Measurements from ENCODE around the gene C11orf86. TPM values are rescaled to one million over a fixed set of nuclear protein-coding genes. Genes with fewer than 3 reads are reported as not detected.

The C11orf86 gene
- total RNA-seq, 1 experiment from 2014 or later: 0.25 TPM

DNA sequence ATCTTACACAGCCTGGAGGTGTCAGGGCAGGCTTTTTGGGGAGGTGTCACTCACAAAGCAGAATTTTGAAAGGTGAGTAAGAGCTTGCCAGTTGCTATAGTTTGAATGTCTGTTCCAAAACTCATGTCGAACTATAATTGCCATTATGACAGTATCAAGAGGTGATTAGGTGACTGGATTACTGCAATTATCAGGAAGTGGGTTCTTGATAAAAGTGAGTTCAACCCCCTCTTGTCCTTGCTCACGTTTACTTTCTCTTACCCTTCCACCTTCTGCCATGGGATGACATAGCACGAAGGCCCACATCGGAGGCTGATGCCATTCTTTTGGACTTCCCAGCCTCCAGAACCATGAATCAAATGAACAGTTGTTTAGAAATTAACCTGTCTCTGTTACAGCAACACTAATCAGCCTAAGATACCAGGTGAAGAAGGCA is 4.7 kb upstream of the C11orf86 start:
- H3K4me2 ChIP-seq (ENCODE audit: low read length): peak overlapping the region; percentile 58
- H3K4me3 ChIP-seq (replicated peaks in 1 of 2; ENCODE audit: low read depth in 1 of 2, low read length in 2 of 2): peak overlapping the region in 1 of 2 experiments; percentile 5; a peak in 2 of 4 replicates
- H3K27ac ChIP-seq (ENCODE audit: low read depth, low read length): peak overlapping the region; percentile 55
- POLR2A ChIA-PET: interaction anchor here (1.3 kb wide), 1 partner anchor 11 kb away, joined by 8 read pairs; no protein-coding TSS in a partner anchor
- H3K79me2 ChIP-seq (ENCODE audit: insufficient read depth, low read length): no peaks in the 10 kb centered on the region
- DNase-seq (ENCODE audit: low read depth, low spot score) (no peak), ATAC-seq (peak; percentile 15)
- no peaks in the 10 kb centered on the region for H3K36me3 ChIP-seq (ENCODE audit: control insufficient read depth in 1 of 2, insufficient read depth in 2 of 2, low read length in 2 of 2)
- H3K9ac ChIP-seq (ENCODE audit: low read length): peak overlapping the region; percentile 33
- peak overlapping the region; percentile 81 for H2AFZ ChIP-seq (ENCODE audit: low read depth, low read length, poor library complexity, severe bottlenecking)
- no peaks in the 10 kb centered on the region for H4K20me1 ChIP-seq (ENCODE audit: insufficient read depth)
- intact Hi-C loops (cut with micrococcal nuclease): loop anchor here (5.0 kb wide), 1 partner anchor 78 kb away; no protein-coding TSS in a partner anchor
- peaks cover 10 to 48% of the 10 kb centered on the region in 2 experiments for H3K4me1 ChIP-seq (ENCODE audit: control insufficient read depth in 1 of 2, insufficient read depth in 2 of 2, low read length in 2 of 2)
- no peaks in the 10 kb centered on the region for H3K27me3 ChIP-seq (ENCODE audit: insufficient read depth, low read length)
- no peaks in the 10 kb centered on the region for H3K9me3 ChIP-seq (ENCODE audit: control insufficient read depth in 1 of 2, insufficient read depth in 1 of 2, low read depth in 1 of 2, low read length in 2 of 2)
- BruUV-seq (replicated peaks): no TSS peak
- RAD21 ChIA-PET (ENCODE audit: low non-redundant PET in 1 of 2, low total read pairs in 2 of 2, uncharacterized antibody in 2 of 2, unreplicated experiment in 2 of 2): no interaction called here
- CTCF ChIA-PET: interaction anchor here (1.4 kb wide), 1 partner anchor 52 kb away, joined by 3 read pairs; no protein-coding TSS in a partner anchor
- no peaks in the 10 kb centered on the region for H3K9me2 ChIP-seq (ENCODE audit: insufficient read depth)
- peak; percentile 98; the same call in 1 of the 2 replicates for TF ChIP-seq CBX3 (IDR thresholded peaks at IDR 0.05; ENCODE audit: low read depth)
- no peak for TF ChIP-seq RAD21 (IDR thresholded peaks at IDR 0.05; ENCODE audit: low read depth)

DNA sequence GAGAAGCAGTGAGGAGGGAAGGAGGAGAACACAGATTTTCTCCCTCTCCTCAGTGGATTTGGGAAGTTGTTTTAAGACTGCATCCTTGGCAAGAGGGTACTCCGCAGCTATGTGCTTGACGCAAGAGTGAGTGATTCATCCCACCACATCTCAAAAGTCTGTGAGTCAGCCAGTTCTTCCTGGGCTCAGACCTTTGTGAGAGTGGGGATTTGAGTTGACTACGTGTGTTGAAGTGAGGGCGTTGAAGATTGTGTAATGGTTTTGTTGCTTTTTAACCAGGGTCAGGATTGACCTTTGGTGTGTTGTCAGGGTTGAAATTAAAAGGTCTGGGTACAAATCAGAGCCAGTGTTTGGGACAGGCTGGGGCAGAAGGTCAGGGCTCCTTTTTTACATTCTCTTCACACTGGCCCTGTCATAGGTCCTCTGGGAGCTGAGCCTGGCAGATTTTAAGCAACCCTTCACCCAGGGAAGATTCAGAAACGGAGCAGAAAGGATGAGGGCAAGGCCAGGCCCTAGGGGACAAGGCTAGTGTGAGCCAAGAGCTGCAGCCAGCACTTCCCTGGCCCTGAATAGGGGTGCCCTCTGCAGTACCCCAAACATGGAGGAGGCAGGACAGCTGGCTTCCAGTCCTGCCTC is 4.2 kb upstream of the C11orf86 start:
- Histone ChIP-seq H3K27me3 (ENCODE audit: insufficient read depth, low read length) (no peaks in the 10 kb centered on the region), H3K9me3 (ENCODE audit: control insufficient read depth in 1 of 2, insufficient read depth in 1 of 2, low read depth in 1 of 2, low read length in 2 of 2) (no peaks in the 10 kb centered on the region), H3K4me1 (ENCODE audit: control insufficient read depth in 1 of 2, insufficient read depth in 2 of 2, low read length in 2 of 2) (peaks cover 10 to 53% of the 10 kb centered on the region in 2 experiments), H3K9me2 (ENCODE audit: insufficient read depth) (no peaks in the 10 kb centered on the region), H3K4me3 (replicated peaks in 1 of 2; ENCODE audit: low read depth in 1 of 2, low read length in 2 of 2) (peak overlapping the region in 1 of 2 experiments; percentile 5; a peak in 2 of 4 replicates), H3K9ac (ENCODE audit: low read length) (peak overlapping the region; percentile 33), H4K20me1 (ENCODE audit: insufficient read depth) (no peaks in the 10 kb centered on the region), H3K36me3 (ENCODE audit: control insufficient read depth in 1 of 2, insufficient read depth in 2 of 2, low read length in 2 of 2) (no peaks in the 10 kb centered on the region), H3K79me2 (ENCODE audit: insufficient read depth, low read length) (no peaks in the 10 kb centered on the region), H3K4me2 (ENCODE audit: low read length) (peak overlapping the region; percentile 58), H3K27ac (ENCODE audit: low read depth, low read length) (peak overlapping the region; percentile 55), H2AFZ (ENCODE audit: low read depth, low read length, poor library complexity, severe bottlenecking) (peak overlapping the region; percentile 81)
- RAD21 ChIA-PET (ENCODE audit: low non-redundant PET in 1 of 2, low total read pairs in 2 of 2, uncharacterized antibody in 2 of 2, unreplicated experiment in 2 of 2): no interaction called here
- POLR2A ChIA-PET: interaction anchor here (0.8 to 1.3 kb wide), 2 partner anchors 12 to 21 kb away, joined by 4 to 8 read pairs; no protein-coding TSS in a partner anchor
- ATAC-seq (peak; percentile 88), DNase-seq (ENCODE audit: low read depth, low spot score) (peak; percentile 89)
- BruUV-seq (replicated peaks): TSS peak; percentile 90
- CTCF ChIA-PET: interaction anchor here (1.0 to 1.4 kb wide), 2 partner anchors 51 to 88 kb away, joined by 3 read pairs; no protein-coding TSS in a partner anchor
- intact Hi-C loops (cut with micrococcal nuclease): loop anchor here (5.0 kb wide), 1 partner anchor 79 kb away; no protein-coding TSS in a partner anchor
- no peak for TF ChIP-seq ZNF274 (IDR thresholded peaks at IDR 0.05; ENCODE audit: low read depth, low read length)
- TF ChIP-seq, protein P1, sequence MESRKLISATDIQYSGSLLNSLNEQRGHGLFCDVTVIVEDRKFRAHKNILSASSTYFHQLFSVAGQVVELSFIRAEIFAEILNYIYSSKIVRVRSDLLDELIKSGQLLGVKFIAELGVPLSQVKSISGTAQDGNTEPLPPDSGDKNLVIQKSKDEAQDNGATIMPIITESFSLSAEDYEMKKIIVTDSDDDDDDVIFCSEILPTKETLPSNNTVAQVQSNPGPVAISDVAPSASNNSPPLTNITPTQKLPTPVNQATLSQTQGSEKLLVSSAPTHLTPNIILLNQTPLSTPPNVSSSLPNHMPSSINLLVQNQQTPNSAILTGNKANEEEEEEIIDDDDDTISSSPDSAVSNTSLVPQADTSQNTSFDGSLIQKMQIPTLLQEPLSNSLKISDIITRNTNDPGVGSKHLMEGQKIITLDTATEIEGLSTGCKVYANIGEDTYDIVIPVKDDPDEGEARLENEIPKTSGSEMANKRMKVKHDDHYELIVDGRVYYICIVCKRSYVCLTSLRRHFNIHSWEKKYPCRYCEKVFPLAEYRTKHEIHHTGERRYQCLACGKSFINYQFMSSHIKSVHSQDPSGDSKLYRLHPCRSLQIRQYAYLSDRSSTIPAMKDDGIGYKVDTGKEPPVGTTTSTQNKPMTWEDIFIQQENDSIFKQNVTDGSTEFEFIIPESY (IDR thresholded peaks at IDR 0.05; ENCODE audit: extremely low read depth, insufficient replicate concordance, low read length): no peak
- TF ChIP-seq CBX3 (IDR thresholded peaks at IDR 0.05; ENCODE audit: low read depth): peak; percentile 98
- no peak; the same call in 1 of the 2 replicates for TF ChIP-seq SIN3A (IDR thresholded peaks at IDR 0.05; ENCODE audit: low read depth)
- TF ChIP-seq JUND (IDR thresholded peaks at IDR 0.05): peak; percentile 97
- no peak for TF ChIP-seq POLR2A (IDR thresholded peaks at IDR 0.05; ENCODE audit: borderline replicate concordance, extremely low read depth, insufficient read depth, insufficient read length)
- TF ChIP-seq, protein P2, sequence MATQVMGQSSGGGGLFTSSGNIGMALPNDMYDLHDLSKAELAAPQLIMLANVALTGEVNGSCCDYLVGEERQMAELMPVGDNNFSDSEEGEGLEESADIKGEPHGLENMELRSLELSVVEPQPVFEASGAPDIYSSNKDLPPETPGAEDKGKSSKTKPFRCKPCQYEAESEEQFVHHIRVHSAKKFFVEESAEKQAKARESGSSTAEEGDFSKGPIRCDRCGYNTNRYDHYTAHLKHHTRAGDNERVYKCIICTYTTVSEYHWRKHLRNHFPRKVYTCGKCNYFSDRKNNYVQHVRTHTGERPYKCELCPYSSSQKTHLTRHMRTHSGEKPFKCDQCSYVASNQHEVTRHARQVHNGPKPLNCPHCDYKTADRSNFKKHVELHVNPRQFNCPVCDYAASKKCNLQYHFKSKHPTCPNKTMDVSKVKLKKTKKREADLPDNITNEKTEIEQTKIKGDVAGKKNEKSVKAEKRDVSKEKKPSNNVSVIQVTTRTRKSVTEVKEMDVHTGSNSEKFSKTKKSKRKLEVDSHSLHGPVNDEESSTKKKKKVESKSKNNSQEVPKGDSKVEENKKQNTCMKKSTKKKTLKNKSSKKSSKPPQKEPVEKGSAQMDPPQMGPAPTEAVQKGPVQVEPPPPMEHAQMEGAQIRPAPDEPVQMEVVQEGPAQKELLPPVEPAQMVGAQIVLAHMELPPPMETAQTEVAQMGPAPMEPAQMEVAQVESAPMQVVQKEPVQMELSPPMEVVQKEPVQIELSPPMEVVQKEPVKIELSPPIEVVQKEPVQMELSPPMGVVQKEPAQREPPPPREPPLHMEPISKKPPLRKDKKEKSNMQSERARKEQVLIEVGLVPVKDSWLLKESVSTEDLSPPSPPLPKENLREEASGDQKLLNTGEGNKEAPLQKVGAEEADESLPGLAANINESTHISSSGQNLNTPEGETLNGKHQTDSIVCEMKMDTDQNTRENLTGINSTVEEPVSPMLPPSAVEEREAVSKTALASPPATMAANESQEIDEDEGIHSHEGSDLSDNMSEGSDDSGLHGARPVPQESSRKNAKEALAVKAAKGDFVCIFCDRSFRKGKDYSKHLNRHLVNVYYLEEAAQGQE (IDR thresholded peaks at IDR 0.05; ENCODE audit: low read depth): no peak
- no peak for TF ChIP-seq ELF1 (IDR thresholded peaks at IDR 0.05; ENCODE audit: borderline replicate concordance, low read depth)
- no peak for TF ChIP-seq EZH2phosphoT487 (IDR thresholded peaks at IDR 0.05; ENCODE audit: borderline replicate concordance)
- no peak for TF ChIP-seq EGR1 (IDR thresholded peaks at IDR 0.05; ENCODE audit: low read depth)
- TF ChIP-seq RAD21 (IDR thresholded peaks at IDR 0.05; ENCODE audit: low read depth): peak; percentile 30; the same call in 1 of the 2 replicates
- peak; percentile 97 for TF ChIP-seq FOSL1 (IDR thresholded peaks at IDR 0.05; ENCODE audit: low read depth)
- no peak for TF ChIP-seq TCF7L2 (IDR thresholded peaks at IDR 0.05; ENCODE audit: borderline replicate concordance, extremely low read depth, insufficient read depth, insufficient read length)
